GM08714 (cell line): Measurements from ENCODE around the gene RFPL1.

Experiments used
- H3K4me3 ChIP-seq: fragments of 200-500 bp; sonication (Bioruptor generic); 2 replicates; pipeline ENCODE4 v1.5.1; 2014; ENCODE audit warnings: mild to moderate bottlenecking, low read length, inconsistent platforms
- ZNF274 ChIP-seq: IDR thresholded peaks from 2 replicates; pipeline ENCODE4 v1.6.1; 2012; ENCODE audit warnings: mild to moderate bottlenecking, low read depth, low read length

Gene RFPL1

GRCh38 chr22:29426476-29426875, 11.9 kb upstream of the RFPL1 start:
- TF ChIP-seq ZNF274, result no peak

DNA sequence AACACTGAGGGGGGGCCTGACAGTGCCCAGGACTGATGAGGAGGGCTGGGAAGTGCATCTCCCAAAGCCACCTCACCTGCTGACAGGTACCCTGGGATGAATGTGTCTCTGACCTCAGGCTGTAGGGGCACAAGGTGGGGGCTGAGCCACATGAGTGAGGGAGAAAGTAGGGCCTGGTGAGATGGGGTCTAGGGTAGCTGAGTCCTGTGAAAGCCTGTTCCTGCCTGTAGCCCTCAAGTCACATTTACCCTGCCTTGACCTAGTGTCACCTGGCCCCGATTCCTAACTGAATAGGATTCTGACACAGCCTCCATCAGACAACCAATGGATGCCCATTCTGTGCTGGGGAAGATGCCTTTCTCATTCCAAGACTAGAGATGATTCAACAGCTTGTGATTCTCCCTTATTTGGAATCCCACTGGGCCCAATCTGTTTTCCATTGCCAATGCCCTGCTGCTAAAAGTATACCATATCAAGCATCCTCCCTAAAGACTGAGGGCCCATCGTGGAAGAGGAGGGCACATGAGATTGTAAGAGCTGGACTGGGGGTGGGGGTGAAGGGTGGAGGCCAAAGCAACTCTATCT, 11.1 kb upstream of the RFPL1 start:
- no peak overlapping the region for H3K4me3 ChIP-seq
- TF ChIP-seq ZNF274, result no peak

More at GRCh38 chr22:29426476-29426875, 11.9 kb upstream of the RFPL1 start:
- H3K4me3 ChIP-seq, result no peak overlapping the region

DNA sequence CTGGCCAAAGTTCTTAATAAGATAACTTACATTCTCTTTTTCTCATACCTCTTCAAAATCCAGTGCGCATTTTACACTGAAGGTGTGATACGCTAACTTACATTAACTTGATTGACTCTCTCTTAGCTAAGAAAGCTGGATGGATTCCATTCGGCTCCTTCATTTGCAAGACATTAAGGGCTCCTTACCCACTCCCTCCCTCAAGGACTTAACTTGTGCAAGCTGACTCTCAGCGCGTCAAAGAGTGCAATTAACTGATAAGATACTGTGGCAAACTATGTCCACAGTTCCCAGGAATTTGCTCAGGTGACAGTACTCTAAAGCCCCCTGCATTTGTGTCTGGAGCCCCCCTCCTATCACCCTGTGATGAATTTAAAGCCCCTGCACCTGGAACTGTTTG, 6.4 kb upstream of the RFPL1 start:
- TF ChIP-seq ZNF274, result no peak
- H3K4me3 ChIP-seq, result no peak overlapping the region

DNA sequence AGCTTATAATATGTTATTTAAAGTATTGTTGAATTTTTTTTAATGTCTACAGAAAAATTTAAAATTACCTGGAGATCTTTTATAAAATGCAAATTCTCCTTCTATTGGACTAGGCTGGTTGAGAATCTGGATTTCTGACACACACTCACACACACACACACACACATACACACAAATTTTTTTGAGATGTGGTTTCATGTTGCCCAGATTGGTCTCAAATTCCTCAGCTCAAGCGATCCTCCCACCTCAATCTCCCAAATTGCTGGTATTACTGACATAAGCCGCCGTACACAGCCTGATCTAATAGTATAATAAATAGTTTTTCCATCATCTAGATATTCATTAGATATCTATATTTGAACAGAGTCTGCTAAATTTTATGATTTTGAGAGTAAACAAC, 4.5 kb upstream of the RFPL1 start:
- no peak overlapping the region for H3K4me3 ChIP-seq
- no peak for TF ChIP-seq ZNF274

DNA sequence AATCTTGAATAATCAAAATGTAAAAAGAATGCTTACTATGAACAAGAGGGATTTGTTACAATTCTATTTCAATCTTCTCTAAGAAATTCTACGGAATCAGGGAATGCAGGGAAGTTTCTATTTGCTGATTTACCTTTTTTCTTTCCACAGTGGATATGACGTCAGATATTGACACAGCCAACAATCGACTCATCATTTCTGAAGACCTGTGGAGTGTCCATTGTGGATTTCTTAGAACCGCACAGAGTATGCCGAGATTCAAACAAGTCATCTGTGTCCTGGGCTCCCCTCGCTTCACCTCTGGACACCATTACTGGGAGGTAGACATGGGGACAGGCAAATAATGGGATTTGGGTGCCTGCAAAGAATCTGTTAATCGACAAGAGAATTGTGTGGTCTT, 4.1 kb upstream of the RFPL1 start:
- H3K4me3 ChIP-seq, result no peak overlapping the region
- no peak for TF ChIP-seq ZNF274

DNA sequence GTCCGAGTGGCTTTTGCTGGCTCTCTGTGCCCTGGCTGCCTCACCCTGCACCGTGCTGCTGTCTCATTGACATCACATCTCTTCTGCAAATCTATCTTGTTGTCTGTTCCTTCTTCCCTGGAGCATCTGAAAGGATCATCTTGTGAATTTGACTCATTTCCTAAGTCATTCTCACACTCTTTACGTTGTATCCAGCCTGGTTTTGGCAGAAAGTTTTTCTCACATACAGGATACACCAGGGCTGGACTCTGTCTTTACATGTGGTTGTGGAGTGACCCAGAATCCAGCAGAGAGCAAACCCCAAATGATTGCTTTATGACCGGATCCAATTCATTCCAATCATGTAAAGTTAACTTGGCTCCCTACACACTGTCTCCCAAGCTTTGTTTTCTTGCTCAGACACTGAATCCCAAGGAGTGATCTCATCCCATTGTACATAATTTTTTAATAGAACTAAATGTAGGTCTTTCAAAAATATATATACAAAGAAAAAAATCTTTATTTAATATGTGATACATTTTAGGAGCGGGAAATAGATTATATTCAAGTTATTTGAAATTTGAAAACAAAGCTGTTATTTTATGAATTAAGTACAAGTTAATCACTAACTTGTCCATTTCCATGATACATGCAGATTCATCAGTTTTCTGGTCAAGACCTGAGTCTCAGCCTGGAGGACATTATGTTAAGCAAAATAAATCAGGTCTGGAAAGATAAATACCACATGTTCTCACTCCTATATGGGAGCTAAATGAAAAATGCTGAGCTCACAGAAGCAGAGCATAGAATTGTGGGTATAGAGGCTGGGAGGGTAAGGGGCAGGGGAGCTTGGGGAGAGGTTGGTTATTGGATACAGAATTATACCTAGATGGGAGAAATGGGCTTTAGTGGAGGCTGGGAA, 2.9 kb upstream of the RFPL1 start:
- TF ChIP-seq ZNF274, result no peak
- H3K4me3 ChIP-seq, result no peak overlapping the region

DNA sequence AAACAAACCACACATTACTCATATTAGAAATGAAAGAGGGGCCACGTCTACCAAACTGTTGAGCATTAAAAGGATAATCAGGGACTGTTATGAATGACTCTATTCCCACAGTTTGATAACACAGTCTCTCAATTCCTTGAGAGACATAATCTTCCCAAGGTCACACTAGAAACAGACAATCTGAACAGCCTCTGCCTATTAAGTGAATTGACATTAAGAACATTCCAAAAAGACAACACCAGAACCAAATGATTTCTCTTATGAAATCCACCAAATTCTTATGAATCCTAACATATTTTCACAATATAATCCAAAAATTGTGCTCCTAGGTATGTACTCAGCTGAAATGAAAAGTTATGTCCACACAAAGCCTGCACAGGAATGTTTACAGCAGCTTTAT, 4.6 kb downstream of the RFPL1 start:
- no peak for TF ChIP-seq ZNF274
- no peak overlapping the region for H3K4me3 ChIP-seq

GRCh38 chr22:29443452-29443851, 5.1 kb downstream of the RFPL1 start:
- no peak overlapping the region for H3K4me3 ChIP-seq
- TF ChIP-seq ZNF274, result no peak

- H3K4me3 ChIP-seq, result no peak overlapping the region
- no peak for TF ChIP-seq ZNF274
These were observed 5.7 kb downstream of the RFPL1 start for GRCh38 chr22:29443861-29444792.

DNA sequence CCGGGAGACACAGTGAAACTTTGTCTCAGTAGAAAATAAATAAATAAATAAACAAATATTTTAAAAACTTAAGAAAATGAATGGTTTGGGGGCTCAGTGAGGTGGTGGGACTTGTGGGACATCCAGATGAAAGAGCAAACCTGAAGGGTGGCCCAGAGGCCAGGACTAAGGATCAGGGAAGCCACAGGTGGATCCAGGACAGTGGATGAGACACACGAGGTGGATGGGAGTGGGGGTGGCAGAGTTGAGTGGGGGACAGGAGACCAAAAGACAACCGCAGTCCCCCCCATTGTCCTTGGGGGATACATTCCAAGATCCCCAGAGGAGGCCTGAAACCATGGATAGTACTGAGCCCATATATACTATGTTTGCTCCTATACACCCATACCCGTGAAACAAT, 7.1 kb downstream of the RFPL1 start:
- TF ChIP-seq ZNF274, result no peak
- H3K4me3 ChIP-seq, result no peak overlapping the region

DNA sequence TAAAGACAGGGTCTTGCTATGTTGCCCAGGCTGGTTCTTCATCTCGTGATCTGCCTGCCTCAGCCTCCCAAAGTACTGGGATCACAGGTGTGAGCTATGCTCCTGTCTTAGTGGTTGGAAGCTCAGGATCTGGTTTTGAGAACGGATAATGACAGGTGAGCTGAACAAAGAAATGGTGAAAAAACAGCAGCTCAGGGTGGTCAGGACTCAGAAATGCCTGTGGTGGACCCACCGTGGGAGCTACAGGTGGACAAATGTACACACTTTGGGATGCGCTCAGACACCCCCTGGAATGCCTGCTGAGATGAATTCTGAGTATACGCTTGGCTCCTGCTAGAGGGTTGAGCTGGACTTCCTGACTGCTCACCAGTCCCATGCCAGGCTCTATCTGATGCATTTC, 9.5 kb downstream of the RFPL1 start:
- no peak overlapping the region for H3K4me3 ChIP-seq
- TF ChIP-seq ZNF274, result no peak

DNA sequence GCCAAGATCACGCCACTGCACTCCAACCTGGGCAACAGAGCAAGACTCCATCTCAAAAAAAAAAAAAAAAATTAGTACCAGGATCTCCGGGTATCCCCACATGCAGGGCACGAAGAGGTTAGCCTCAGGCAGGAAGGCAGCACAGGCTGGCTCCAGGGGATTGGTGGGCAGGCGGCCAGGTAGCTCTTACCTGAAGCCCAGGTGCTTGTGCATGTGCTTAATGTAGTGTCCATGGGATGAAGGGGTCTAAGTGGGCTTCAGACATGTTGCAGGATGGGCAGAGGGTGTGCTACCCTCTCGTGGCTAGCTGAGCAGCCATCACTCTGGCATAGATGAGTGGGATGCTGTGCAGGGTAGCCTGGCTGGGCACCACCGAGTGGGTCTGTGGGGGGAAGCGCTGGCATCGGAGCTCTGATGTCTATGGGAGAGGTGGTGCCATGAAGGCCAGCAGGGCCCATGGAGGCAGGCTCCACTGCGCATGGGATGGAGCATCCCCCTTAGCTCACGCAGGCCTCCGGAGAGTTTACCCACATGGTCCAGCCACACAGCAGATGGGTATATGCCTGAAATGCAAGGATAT, 11.0 kb downstream of the RFPL1 start:
- no peak for TF ChIP-seq ZNF274
- no peak overlapping the region for H3K4me3 ChIP-seq

- H3K4me3 ChIP-seq, result no peak overlapping the region
- TF ChIP-seq ZNF274, result no peak
These were observed 11.8 kb downstream of the RFPL1 start for GRCh38 chr22:29450222-29450621.

DNA sequence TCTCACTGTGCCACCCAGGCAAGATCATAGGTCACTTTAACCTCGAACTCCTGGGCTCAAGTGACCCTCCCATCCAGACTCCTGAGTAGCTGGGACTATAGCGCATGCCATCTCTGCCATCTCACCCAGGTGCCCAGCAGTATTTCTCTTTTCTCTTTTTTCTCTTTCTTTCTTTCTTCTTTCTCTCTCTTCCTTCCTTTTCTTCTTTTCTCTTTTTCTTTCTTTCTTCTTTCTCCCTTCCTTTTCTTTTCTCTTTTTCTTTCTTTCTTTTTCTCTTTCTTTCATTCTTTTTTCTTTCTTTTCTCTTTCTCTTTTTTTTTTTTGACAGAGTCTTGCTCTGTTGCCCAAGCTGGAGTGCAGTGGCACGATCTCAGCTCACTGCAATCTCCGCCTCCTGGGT, 13.5 kb downstream of the RFPL1 start:
- no peak for TF ChIP-seq ZNF274
- H3K4me3 ChIP-seq, result no peak overlapping the region
